Lower lobe of right lung (tissue), 2 donors: Measurements from ENCODE around the gene GSAP. TPM values are rescaled to one million over a fixed set of nuclear protein-coding genes. Genes with fewer than 3 reads are reported as not detected.

Source experiments
- ATAC-seq, 2 donors: fragments of 200-7000 bp; cut with Tn5 transposase; one replicate each; pipeline ENCODE4 v1.9.1; 2020 to 2022; ENCODE audit warnings: mild to moderate bottlenecking in 2 of 2, moderate library complexity in 2 of 2
- DNase-seq: peaks from one replicate; pipeline ENCODE4 v3.0.0-alpha.2; 2020
- H3K27ac ChIP-seq: fragments of 200-600 bp; one replicate; pipeline ENCODE4 v1.8.0; 2022
- H3K27me3 ChIP-seq: fragments of 200-600 bp; one replicate; pipeline ENCODE4 v1.8.0; 2022; ENCODE audit warnings: low read depth
- H3K36me3 ChIP-seq: fragments of 200-600 bp; one replicate; pipeline ENCODE4 v1.8.0; 2022; ENCODE audit warnings: mild to moderate bottlenecking
- H3K4me1 ChIP-seq: fragments of 200-600 bp; one replicate; pipeline ENCODE4 v1.8.0; 2022
- H3K4me3 ChIP-seq: fragments of 200-600 bp; one replicate; pipeline ENCODE4 v1.8.0; 2022; ENCODE audit warnings: mild to moderate bottlenecking
- H3K9me3 ChIP-seq: fragments of 200-600 bp; one replicate; pipeline ENCODE4 v1.8.0; 2022
- CTCF ChIP-seq: fragments of 200-600 bp; IDR thresholded peaks from one replicate; pipeline ENCODE4 v1.8.0; 2022; ENCODE audit warnings: antibody characterized with exemption, mild to moderate bottlenecking
- intact Hi-C: fragments of 100-400 bp; cut with DNase I; formaldehyde crosslinking; loops from one replicate; pipeline ENCODE4 v1.11.0; 2022
- total RNA-seq: library from RNA; stranded (reverse); fragmentation: NEBNext Ultra II Directional; extraction: Animal tissue kit (Norgen Biotek cat#: 25700); gene quantifications from one replicate; pipeline ENCODE4 v1.2.1, GENCODE V29; 2021
- donor health status: DM: no; HTN: yes; CAD: no; lungs with severe emphysema.

The GSAP gene
- total RNA-seq, 1 donor from 2014 or later: 80.0 TPM

DNA sequence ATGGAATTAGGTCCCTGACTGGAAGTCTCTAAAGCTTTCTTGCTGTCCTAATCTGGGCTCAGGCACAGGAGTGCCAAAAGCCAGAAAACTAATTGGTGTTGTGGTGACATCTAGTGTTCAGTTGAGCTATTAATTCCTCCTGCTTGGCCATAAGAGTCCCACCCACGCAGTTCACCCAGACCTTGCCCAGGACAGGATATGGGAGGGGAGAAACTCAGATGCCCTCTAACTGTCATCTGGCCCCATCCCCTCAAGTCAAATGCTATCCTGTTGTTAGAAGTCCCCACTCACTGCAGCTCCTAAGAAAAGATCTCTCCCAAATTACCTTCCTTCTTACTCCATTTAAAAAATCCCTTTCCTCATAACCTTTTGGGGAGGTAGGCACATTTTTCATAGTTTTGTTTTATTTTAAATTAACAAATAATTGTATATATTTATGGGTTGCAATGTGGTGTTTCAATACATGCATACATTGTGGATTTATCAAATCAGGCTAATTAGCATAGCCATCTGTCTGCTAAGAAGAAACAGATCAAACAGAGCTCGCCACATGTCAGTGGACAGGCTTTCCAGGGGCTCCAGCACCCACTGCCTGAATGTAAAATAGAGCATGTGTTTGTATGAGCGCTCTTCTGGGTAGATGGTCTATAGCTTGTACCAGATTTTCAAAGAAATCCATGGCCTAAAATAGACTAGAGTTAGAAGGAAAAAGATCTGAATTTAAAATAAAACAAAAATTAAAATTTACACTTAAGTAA, 84.0 kb downstream of the GSAP start:
- peak; percentile 66 for DNase-seq
- Histone ChIP-seq H3K27me3 (no peaks in the 10 kb centered on the region), H3K27ac (no peak overlapping the region), H3K4me3 (no peak overlapping the region), H3K9me3 (no peaks in the 10 kb centered on the region), H3K36me3 (no peaks in the 10 kb centered on the region), H3K4me1 (peaks cover 52% of the 10 kb centered on the region)
- intact Hi-C loops: no loop called here
- ATAC-seq: peak; percentile 88 to 89
- peak; percentile 74 for TF ChIP-seq CTCF

- peaks cover 55% of the 10 kb centered on the region for H3K4me1 ChIP-seq
- DNase-seq (peak; percentile 37), ATAC-seq (peak; percentile 77 to 80)
- no peaks in the 10 kb centered on the region for H3K27me3 ChIP-seq
- intact Hi-C loops: no loop called here
- TF ChIP-seq CTCF: no peak
- H3K36me3 ChIP-seq: peaks cover 3% of the 10 kb centered on the region
- no peak overlapping the region for H3K4me3 ChIP-seq
- no peaks in the 10 kb centered on the region for H3K9me3 ChIP-seq
- H3K27ac ChIP-seq: peak overlapping the region; percentile 53
Observed at GRCh38 chr7:77330169-77330882, 85.8 kb downstream of the GSAP start.

DNA sequence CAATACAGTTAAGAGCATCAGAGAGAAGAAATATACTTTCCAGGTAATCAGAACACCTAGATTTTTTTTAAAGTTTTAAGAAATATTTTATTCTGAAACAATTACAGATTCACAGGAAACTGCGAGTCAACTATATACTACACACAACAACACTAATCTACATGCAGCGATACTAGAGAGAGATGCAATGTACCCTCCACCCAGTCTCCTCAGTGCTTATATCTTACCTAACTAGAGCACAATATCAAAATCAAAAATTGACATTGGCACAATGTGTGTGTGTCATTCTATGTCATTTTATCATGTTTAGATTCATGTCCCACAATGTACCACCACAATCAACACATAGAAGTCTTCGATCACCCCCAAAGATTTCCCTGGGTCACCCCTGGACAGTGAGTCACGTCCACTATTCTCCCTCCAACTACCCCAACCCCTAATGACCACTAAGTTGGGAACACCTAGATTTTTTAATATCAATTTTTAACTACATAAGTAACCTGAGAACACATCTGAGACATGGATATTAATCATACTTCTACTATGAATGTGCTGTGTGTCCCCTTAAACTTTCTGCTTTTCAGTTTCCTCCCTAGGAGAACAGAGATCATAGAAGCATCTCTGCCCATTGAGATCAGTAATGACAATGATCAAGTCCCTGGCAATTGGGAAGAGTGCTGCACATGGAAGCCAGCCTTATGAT, 86.5 kb downstream of the GSAP start:
- Histone ChIP-seq H3K27ac (peak overlapping the region; percentile 53), H3K36me3 (peaks cover 3% of the 10 kb centered on the region), H3K27me3 (no peaks in the 10 kb centered on the region), H3K4me3 (no peak overlapping the region), H3K4me1 (peaks cover 55% of the 10 kb centered on the region), H3K9me3 (no peaks in the 10 kb centered on the region)
- intact Hi-C loops: no loop called here
- DNase-seq: no peak
- TF ChIP-seq CTCF: no peak
- no peak for ATAC-seq

GRCh38 chr7:77328669-77329068, 87.5 kb downstream of the GSAP start:
- no peak overlapping the region for H3K27ac ChIP-seq
- no peaks in the 10 kb centered on the region for H3K9me3 ChIP-seq
- H3K36me3 ChIP-seq: peaks cover 9% of the 10 kb centered on the region
- no peak for TF ChIP-seq CTCF
- ATAC-seq (no peak), DNase-seq (no peak)
- H3K4me1 ChIP-seq: peaks cover 55% of the 10 kb centered on the region
- intact Hi-C loops: no loop called here
- no peaks in the 10 kb centered on the region for H3K27me3 ChIP-seq
- H3K4me3 ChIP-seq: no peak overlapping the region

DNA sequence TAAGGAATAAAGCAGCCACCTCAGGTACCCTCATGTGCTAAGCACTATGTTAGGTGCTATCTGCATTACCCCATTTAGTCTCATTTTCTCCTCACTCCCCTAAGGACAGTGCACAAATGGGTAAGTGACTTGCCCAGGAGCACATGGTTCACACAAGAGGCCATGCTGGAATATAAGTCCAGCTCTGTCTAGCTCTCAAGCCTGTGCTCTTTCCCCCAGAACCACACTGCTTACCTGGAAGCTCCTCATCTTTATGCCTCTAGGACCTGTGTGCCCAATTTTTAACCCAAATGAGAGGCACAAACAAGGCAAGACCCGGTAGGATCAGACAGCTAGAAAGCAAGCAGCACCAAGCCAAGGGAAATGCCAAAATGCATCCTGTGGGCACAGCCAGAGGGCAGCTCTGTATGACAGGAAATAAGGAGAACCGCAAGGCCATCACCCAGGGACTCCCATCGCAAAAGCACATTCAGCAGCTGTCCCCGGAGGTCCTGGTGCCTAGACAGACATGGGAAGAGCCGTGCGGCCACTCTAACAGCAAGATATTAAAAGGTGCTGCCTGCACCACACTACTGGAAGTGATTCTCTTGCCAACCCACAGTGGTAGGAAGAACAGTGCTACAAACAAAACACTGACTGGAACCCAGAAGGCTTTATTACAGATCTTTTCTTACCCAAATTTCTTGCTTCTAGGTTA, 88.1 kb downstream of the GSAP start:
- intact Hi-C loops: no loop called here
- Histone ChIP-seq H3K27me3 (no peaks in the 10 kb centered on the region), H3K4me1 (peaks cover 55% of the 10 kb centered on the region), H3K9me3 (no peaks in the 10 kb centered on the region), H3K27ac (peak overlapping the region; percentile 6), H3K4me3 (no peak overlapping the region), H3K36me3 (peaks cover 9% of the 10 kb centered on the region)
- TF ChIP-seq CTCF: no peak
- no peak for DNase-seq
- no peak for ATAC-seq
